Iris pigment epithelial cell (primary cell): ENCODE measurements around the gene NOL4L.

ENCODE experiments used
- DNase-seq: peaks from one replicate; pipeline ENCODE4 v3.0.0-alpha.2; 2011; ENCODE audit warnings: low read depth

Gene NOL4L

DNA sequence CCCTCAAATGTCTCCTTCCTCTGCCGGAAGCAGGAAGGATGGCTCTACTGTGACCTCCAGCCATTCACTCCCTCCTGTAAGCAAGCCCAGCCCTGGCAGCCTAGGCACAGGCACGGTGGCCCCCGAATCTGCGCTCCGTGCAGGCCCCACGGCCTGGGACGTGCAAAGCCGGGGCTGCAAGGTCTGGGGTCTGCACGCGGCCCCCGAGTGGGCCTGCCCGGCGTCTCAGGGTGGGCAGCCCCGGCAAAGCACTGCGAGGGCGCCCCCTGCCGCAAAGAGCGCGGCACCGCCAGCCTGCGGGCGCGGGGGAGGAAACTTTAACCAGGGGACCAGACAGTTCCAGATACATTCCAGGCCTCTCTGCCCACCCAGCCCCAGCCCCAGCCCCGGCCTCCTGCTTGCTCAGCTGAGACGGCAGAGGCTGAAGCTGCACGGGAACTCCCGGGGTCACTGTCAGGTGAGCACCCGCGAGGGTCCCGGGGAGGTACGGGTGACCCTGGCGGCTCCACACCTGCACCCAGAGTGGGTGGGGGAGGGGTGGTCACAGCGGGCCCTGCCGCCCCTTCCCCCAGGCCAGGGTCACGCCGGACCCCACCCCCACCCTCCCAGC is 128.2 kb downstream of the NOL4L start:
- DNase-seq: no peak

DNA sequence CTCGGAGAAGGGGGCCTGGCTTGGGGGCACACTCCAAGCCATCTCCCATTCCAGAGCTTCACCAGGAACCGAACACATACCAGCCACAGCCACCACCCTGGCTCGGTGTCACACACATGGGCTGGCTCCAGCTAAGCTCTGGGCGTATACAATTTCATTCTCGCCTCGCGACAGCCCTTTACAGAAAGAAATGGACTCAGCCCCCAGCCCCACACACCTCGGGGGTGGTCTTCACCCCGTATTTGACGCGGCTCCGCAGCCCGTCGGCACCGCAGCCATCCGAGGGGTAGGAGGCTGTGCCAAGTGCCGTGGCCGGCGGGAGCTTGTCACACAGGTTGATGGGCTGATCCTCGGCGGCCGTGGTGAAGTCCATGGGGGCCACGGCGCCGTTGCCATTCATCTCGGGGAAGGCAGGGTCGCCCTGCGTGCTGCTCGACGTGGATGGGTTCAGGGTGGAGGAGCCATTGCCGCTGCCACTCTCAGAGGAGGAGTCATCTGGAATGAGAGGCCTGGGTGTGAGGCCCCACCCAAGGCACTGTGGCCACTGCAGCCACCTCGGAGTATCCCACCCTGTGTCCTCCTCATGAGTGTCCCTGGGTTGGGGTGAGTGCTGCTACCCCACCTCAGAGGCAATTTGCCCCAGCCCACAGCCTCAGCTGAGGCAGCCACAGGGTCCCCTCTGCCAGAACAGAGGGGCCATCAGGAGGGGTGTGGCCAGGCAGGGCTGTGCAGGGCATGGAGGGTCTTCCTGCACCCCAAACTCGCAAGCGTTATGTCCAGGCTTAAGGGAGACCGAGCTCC is 129.0 kb downstream of the NOL4L start:
- DNase-seq: no peak

DNA sequence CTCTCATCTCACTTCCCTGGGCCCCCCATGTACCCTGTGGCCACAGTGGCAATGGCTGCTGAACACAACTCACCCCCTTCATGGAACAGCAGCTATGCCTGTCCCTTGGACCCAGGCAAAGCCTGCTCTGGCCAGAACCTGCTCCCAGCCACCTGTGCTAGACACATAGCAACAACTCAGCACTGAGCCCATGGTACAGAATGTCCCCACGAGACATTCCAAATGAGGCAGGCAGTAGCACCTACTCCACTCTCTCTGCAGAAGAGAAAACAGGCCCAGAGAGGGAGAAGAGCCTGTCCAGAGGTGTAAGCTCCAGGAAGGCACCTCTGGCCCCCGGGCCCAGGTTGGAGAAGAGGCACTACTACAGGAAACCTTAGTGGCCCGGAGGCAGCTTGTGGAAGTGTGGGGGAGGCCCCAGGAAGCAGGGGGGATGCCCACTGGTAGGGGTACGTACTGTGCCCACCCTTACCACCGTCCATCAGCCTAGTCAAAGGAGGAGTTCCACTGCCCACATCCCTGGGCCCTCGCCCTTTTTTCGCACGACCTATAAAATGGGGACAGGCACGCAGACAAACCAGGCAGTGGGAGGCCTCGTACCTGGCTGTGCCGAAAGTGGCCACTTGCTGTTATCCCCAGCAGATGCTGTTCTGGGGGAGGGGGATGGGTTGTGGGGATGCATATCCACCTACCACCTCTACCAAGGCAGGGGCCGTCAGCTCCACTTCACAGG is 129.8 kb downstream of the NOL4L start:
- no peak for DNase-seq

DNA sequence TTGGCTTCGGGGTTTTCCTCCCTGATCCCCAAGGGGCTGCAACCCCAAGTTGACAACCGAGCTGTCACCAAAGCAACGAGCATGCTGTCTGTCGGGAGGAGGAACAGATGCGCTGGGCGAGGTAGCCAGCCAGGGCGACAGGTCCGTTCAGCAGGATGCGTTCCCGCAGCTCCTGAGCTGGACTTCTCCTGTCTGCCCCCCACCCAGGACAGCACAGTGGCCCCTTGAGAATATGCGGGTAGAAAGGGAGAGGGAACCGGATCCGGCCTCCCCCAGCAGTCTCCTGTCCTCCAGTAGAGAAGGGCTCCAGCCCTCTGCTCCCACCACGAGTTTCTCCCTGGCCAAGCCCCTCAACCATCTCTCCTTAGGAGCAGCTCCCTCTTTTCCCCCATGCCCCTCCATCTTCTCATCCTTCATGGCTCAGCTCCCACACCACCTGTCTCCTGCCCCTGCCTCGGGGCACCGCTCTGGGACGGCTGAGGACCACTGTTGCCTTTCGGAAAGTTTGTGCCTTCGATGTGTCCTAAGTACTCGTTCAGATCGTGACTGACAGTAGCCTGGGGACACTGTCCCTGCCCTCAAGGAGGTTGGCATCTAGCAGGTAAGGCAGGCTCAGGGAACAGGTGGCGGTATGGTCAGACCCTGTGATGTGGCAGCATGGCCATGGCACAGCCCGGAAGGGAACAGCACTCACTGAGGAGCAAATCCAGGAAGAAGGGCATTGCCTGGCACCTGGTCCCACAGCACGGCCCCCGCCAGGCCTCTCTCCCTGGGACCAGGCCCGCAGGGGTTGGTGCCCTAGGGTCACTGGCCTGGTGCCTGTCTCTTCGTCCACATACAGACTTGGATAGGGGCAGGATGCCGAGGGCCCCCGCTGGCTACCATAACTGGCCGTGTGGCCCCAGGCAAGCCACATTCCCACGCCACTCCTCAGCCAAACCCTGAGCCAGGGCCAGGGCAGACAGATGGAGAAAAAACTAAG is 130.7 kb downstream of the NOL4L start:
- DNase-seq: no peak

DNA sequence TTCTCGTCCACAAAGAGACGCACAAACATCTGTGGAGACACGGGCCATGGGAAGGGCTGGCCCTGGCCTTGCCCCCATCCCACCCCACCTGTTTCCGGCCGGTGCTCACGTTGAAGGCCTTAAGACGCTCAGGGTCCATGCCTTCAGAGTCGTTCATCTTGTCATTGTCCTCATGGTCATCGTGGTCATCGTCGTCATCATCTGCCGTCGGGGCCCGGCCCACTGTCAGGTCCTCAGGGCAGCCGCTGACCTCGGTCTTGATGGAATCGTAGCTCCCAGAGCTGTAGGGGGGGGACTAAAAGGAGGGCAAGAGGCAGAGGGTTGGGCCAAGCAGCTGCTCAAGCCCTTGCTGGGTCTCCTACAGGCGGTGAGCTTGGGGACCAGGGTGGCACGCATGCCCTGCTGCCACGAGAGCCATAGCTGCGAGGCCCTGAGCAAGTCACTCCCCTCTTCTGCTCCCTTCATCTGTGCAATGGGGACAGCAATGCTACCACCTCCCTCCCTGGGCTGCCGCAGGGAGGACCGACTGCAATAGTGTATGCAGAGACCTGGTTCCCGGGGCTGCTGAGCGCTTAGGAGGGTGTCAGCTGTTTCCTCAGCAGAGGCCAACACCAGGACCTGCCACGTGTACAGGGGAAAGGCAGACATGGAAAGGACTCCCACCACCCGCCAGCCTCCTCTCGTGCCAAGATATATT is 131.5 kb downstream of the NOL4L start:
- no peak for DNase-seq

DNA sequence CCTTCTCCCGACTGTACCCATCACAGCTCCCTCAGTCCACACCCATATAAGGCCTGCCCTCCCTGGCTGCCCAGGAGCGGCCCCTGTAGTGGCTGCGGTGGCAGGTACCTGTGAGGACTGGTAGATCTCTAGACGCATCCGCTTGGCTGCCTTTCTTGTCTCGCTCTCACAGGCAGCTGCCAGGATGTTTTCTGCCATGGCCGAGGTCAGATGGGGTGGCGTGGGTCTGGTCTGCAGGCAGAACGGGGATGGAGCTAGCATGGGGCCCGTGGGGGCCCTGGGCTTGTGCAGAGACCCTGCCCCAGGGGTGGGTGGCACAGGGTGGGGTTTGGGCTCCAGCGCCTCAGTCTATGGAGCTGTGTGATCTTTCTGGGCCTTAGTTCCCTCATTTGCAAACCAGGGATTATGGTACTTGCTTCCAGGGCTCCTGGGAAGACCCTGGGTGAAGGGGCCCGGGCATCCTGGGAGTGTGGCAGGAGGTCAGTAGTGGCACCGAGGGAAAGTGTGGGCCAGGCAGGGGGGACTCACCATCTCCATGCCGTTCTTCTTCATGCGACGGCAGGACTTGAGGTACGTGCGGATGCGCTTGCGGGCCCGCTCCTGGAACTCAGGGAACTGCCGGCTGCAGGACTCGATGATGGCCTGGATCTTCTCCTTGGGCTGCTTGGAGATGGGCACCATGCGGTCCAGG is 132.2 kb downstream of the NOL4L start:
- DNase-seq: no peak

DNA sequence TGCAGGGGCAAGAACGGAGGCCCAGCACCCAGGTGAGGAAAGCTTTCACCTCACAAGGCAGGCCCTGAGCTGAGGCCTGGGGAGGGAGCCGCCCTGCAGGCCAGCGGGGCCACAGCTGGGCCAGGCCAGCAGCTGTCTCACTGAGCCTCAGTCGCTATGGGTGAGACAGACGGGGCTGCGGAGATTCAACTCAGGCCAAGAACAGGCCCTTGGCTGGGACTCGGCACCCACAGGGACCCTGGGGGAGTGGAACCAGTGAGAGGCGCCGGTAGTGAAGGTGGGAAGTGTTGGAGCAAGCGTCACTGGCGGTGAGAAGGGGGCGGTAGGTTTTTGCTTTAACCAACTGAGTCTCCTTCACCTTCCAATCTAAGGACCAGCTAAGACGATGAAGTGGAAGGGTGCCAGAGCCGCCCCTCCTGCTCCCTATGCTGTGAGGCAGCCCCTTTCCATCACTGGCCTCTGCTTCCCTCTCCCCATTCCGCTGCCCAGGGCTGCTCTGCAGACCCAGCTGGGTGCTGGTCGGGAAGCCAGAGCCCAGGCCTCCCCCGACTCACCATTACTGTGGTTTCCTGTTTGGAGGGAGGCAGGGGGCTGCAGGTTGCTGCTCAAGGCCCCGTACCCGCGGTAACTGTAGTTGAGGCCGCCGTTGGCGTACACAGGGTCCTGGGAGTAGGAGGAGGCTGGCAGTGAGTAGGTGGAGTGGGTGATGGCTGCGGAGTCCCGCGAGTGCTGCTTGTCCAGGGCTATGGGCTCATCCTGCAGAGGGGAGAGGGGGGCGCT is 133.3 kb downstream of the NOL4L start:
- no peak for DNase-seq

DNA sequence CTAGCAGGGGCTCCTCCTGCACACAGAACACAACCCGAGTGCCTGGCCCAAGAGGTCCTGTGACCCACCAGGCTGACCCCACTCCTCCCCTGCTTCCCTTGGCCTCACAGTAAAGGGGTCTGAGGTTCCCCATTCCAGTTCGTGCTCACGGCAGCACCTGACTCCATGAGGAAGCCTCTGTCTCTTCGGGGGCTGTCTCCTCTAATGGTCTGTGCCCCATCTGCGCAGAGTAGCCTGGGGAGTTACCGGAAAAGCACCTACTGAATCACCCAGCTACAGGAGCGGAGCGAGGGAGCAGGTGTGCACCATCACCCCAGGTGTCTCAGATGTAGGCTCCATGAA is 133.8 kb downstream of the NOL4L start:
- no peak for DNase-seq

DNA sequence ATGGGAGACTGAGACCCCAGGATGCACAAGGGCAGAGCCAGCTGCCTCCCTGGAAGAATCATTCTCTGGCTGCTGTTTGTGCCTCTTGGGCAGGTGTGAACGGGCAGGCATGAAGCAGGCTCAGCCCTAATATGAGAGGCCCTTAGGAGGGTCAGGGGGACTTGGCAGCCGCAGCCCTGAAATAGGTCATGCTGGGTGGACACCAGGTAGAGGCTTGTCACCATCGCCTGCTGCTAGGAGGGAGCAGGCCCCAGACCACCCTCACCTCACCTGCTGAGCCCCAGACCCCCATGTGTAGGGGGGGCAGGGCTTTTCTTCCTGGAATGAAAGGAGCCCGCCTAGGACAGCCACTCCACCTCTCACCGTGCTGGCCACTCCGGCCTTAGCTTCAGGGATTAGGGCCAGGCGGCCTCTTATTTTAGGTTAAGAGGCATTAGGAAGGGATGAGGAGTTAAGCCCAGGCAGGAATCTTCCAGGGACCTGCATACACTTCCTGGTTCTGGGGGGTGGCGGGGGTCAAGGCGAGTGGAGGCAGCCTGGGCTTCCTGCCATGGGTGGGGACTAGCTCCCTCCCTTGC is 134.6 kb downstream of the NOL4L start:
- DNase-seq: no peak

DNA sequence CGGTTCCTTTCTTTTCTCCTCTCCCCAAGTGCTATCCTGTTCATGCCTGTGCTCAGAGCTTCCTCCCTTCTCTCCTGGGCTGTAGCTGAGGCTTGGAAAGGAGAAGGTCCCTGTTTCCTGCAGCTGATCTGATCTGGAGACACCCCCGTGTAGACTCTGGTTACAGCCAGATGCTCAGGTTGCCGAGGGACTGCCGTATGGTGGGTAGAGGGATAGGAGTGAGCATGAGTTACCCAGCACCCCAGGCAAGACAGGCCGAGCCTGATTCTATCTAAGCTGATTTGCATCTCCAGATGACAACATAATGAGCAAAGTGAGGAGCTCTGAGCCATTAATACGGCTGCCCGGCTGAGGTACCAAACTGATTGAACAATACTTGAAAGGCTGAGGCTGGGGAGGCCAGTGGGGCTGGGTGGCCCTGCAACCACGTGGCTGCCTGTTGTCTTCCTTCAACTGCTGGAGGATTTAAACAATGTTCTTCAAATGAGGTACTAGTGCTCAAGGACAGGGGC is 135.2 kb downstream of the NOL4L start:
- no peak for DNase-seq

DNA sequence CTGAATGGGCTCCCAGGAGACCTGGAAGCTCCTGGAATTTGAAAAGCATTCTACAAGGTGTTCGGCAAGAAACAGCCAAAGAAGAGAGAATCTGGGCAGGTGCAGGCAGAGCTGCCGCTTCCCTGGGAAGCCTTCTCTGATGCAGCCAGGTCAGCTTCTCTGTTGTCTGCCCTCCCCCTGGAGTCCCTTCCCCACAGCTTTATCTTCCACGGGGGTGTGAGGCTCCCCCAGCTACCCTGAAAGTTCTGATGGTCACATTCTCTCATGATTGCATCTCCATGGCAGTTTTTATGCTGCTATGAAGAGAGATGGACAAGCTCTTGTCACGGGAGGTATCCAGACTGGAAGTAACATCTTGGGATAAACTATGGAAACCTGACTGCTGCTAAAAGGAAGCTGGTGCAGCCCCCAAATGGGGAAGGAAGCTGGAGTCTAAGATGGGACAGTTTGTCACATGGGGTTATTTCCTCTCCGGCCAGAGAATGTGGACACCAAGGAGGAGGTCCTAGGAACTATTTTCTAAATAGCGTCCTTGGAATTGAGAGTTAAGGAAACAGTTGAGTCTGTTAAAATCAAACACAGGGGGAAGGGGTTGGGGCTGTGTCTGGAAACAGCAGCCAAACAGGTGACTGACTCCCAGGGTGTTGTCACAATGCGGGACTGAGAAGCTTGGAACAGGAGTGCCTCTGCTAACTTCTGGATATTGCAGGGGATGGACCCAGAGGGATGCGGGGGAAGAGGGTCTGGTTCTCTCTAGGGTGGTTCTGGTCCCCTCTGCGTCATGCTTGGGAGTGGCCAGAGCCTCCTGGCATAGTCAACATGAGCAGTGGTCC is 135.9 kb downstream of the NOL4L start:
- DNase-seq: no peak

DNA sequence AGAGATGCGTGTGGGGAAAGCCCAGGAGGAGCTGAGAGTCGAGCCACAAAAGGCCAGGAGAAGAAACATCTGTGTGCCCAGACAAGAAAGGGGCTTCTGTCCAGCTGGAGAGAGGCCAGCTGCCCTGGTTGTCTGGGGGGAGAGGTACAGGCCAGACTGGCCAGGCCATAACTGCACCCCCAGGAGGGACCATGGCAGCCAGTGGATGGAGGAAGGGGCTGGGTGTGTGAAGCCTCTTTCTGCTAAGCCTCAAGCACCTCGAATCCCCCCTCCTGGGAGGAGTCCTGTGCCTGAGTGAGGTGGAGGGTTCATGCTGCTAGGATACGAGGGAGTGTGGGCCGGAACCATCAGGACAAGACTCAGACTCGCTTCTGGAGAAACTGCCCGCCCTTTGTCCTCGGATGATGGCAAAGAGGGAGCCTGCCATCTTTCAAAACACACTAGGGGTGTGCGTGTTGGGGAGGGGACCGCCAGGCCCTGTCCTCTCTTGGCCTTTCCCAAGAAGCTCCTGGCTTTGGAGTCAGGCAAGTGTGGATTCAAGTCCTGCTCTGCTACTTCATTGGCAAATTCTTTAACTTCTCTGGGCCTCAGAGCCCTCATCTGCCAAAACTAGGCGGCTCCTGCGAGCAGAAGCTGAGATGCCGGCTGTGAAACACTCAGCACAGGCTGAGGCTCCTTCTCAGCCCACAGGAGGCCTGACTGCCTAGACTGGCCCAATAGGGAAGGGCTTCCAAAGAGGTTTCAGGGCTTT is 136.7 kb downstream of the NOL4L start:
- no peak for DNase-seq

DNA sequence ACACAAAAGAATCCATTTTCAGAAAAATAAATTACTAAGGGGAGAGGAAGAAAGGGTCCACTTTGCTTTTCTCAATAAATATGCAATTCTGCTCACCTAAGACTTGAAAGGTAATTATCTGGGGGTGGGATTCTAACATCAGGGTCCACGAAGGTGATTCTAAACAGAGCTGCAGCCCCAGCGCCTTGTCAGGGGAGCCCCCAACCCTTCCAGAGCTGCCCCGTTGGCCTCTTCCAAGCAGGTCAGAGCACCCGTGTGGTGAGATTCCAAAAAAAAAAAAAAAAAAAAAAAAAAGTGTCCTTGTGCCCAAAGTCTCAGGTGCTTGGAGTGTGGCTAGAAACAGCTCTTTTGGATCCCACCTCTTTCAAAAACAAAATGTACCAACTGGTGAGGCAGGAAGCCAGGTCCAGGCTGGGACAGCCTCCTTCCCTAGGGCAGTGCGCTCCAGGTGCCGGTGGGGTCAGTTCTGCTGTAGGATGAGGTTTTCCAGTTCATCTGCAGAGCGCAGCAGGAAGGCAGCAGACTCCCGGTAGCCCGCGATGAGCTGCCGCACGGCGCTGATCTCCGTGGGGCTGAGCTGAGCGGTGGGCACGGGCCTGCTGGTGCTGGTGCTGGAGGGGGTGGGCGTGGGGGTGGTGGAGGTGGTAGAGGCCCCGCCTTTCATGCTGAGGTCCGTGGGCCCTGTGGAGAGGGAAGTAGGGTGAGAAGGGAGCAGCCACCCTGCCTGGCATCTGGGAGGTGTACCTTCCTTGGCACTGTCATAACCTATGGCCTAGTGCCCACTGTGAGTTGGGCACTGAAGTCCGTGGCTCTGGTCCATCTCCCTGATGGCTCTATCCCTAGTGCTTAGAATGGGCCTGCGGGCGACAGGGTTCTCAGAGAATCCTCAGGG is 137.8 kb downstream of the NOL4L start:
- no peak for DNase-seq

DNA sequence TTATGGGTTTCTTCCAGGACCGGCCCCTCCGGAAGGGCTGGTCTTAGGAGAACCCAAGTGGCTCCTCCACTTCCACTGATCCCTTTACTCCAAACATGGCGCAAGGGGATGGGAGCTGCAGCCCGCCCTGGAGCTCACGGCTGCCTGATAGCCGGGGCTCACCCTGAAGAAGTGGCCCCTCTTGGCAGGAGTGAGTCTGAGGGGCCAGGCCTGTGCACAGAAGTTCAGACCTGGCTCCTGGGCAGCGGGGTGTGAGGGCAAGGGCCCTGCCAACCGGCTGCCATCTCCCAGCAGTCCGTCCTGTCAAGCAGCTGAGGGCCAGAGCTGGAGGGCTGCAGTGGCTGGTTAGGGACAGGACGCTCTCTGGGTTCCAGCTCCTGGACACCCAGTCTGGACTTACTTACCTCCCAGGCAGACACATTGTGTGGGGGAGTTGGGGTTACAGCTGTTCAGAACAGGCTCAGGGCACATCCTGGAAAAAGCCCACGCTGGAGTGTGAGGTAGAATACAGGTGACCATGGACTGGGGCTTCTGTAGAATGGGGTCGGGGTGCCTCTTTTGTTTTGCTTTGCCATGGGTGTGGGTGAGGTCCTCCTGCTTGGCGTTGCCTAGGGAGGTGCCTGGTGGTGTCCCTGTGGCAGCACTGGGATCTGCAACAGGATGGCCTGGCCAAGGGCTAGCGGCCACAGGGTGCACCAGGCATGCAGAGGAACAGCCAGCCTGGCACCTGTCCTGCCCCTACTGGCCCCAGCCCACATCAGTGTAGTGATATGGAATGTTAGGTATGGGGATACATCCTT is 138.6 kb downstream of the NOL4L start:
- DNase-seq: no peak

DNA sequence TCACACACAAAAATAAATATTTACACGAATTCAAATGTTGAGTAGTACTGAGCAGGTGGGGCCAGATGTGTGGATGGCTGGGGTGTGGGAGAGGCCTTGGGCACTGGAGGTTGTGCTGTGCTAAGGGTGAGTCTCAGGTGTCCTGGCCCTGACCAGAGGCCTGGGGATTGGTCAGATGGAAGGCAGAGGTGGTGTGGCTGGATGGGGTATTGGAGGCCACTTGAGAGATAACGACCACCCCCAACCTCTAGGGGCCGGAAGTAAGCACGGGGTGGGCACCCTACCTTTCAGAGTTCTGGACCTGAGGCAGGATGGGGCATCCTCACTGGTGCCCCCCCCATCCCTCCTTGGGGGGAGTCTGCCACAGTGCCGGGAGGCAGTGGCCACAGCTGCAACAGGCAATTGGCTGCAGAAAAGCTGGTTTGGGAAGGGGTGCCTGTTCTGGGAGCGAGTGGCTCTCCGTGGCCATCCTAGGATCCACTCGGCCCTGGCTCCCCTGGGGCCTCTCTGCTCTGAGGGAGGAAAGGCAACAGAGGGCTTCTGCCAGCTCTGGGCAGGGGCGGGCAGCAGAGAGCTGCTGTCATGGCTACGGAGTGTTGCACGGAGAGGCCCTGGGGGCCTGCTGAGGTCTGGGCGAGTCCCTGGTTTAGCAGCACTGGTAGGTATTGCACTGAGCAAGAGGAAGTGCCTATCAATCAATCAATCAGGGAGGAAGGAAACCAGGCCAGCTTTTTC is 139.4 kb downstream of the NOL4L start:
- DNase-seq: no peak
